Osteoblast (primary cell): ENCODE measurements around the gene ARHGDIA. TPM values are rescaled to one million over a fixed set of nuclear protein-coding genes. Genes with fewer than 3 reads are reported as not detected.

ENCODE experiments used
- DNase-seq: peaks from one replicate; pipeline ENCODE4 v3.0.0; 2011; ENCODE audit warnings: low spot score, mixed read lengths; ENCODE audit not compliant: insufficient read length; ENCODE audit errors: missing footprints
- H2AFZ ChIP-seq: 2 replicates; pipeline ENCODE4 v1.6.0; 2011; ENCODE audit warnings: mild to moderate bottlenecking, low read length
- H3K27ac ChIP-seq: 2 replicates; pipeline ENCODE4 v1.5.1; 2011; ENCODE audit warnings: mild to moderate bottlenecking, low read depth, low read length, moderate library complexity
- H3K27me3 ChIP-seq: 2 replicates; pipeline ENCODE4 v1.6.0; 2012; ENCODE audit warnings: mild to moderate bottlenecking, control low read depth, inconsistent platforms, low read length, moderate library complexity; ENCODE audit not compliant: insufficient read depth
- H3K36me3 ChIP-seq: 2 replicates; pipeline ENCODE4 v1.5.1; 2011; ENCODE audit warnings: mild to moderate bottlenecking, low read length, control low read depth, moderate library complexity; ENCODE audit not compliant: insufficient read depth
- H3K4me1 ChIP-seq: 2 replicates; pipeline ENCODE4 v1.5.1; 2011; ENCODE audit warnings: mild to moderate bottlenecking, low read length, control low read depth, moderate library complexity; ENCODE audit not compliant: insufficient read depth
- H3K4me2 ChIP-seq: 2 replicates; pipeline ENCODE4 v1.6.0; 2011; ENCODE audit warnings: mild to moderate bottlenecking, low read length; ENCODE audit not compliant: insufficient read depth
- H3K4me3 ChIP-seq: fragments of 200-600 bp; sonication (generic); 3 replicates; pipeline ENCODE4 v1.5.1; 2012; ENCODE audit warnings: mild to moderate bottlenecking, low read length, inconsistent platforms; ENCODE audit not compliant: insufficient read depth
- H3K79me2 ChIP-seq: 2 replicates; pipeline ENCODE4 v1.6.0; 2012; ENCODE audit warnings: mild to moderate bottlenecking, low read length, control low read depth, inconsistent platforms; ENCODE audit not compliant: insufficient read depth
- H3K9me3 ChIP-seq: 2 replicates; pipeline ENCODE4 v1.5.1; 2011; ENCODE audit warnings: low read depth, low read length, control low read depth
- H4K20me1 ChIP-seq: 2 replicates; pipeline ENCODE4 v1.6.0; 2012; ENCODE audit warnings: mild to moderate bottlenecking, low read length, control low read depth; ENCODE audit not compliant: insufficient read depth
- total RNA-seq: library from RNA; depleted of rRNA; stranded (reverse); fragments of >200 nt; gene quantifications from 2 replicates; pipeline ENCODE4 v1.2.3, GENCODE V29; 2012
- TF ChIP-seq, protein P1 (sequence below): IDR thresholded peaks from 2 replicates; pipeline ENCODE4 v1.5.1; 2011; ENCODE audit warnings: mild to moderate bottlenecking, low read depth, low read length, moderate library complexity; ENCODE audit errors: extremely low read depth

The ARHGDIA gene
- total RNA-seq, 1 donor: 133 TPM

DNA sequence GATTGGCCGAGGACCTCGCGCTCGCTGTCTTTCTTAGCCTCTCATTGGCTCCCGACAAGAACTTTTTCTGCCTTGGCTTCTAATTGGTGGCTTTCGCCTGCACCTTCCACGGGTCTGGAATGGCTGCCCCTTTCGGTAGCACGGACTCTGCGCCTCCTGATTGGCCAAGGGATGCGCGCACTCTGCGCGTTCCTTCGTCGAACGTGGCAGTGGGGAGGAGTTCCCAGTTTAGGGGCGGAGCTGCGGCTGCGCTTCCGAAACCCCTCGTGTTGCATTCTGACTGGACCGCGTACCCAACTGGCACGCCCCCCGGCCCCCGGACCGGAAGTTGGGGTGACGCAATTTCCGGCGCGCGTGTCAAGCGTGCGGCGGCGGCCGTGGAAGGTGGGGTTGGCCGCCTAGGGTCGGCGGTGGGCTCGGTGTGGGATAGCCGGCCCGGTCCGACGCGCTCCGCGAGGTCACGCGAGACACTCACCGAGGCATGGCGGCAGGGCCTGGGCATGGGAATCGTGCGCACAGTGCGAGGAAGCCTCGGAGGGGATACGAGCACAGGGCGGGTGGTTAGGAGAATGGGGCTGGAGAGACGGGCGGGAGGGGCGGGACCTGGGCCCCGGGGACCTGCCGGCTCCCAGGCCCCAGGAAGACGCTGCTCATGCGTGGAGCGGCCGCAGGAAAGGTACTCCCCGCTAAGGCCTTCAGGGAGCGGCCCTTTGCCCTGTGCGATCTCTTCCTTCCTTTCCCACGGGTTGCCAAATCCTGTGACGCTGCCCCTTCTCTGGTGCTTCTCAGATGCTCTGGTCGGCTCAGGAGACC is 10.2 kb downstream of the ARHGDIA start:
- Histone ChIP-seq H2AFZ (peak overlapping the region; percentile 74), H3K4me2 (peak overlapping the region; percentile 89), H3K4me3 (peak overlapping the region; percentile 81), H3K27me3 (no peaks in the 10 kb centered on the region), H3K27ac (peak overlapping the region; percentile 97), H3K4me1 (peaks cover 31% of the 10 kb centered on the region), H3K36me3 (peaks cover 59% of the 10 kb centered on the region), H4K20me1 (peaks cover 42% of the 10 kb centered on the region), H3K79me2 (peaks cover 89% of the 10 kb centered on the region), H3K9me3 (no peaks in the 10 kb centered on the region)
- TF ChIP-seq, protein P1, sequence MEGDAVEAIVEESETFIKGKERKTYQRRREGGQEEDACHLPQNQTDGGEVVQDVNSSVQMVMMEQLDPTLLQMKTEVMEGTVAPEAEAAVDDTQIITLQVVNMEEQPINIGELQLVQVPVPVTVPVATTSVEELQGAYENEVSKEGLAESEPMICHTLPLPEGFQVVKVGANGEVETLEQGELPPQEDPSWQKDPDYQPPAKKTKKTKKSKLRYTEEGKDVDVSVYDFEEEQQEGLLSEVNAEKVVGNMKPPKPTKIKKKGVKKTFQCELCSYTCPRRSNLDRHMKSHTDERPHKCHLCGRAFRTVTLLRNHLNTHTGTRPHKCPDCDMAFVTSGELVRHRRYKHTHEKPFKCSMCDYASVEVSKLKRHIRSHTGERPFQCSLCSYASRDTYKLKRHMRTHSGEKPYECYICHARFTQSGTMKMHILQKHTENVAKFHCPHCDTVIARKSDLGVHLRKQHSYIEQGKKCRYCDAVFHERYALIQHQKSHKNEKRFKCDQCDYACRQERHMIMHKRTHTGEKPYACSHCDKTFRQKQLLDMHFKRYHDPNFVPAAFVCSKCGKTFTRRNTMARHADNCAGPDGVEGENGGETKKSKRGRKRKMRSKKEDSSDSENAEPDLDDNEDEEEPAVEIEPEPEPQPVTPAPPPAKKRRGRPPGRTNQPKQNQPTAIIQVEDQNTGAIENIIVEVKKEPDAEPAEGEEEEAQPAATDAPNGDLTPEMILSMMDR: no peak
- peak; percentile 100 for DNase-seq

DNA sequence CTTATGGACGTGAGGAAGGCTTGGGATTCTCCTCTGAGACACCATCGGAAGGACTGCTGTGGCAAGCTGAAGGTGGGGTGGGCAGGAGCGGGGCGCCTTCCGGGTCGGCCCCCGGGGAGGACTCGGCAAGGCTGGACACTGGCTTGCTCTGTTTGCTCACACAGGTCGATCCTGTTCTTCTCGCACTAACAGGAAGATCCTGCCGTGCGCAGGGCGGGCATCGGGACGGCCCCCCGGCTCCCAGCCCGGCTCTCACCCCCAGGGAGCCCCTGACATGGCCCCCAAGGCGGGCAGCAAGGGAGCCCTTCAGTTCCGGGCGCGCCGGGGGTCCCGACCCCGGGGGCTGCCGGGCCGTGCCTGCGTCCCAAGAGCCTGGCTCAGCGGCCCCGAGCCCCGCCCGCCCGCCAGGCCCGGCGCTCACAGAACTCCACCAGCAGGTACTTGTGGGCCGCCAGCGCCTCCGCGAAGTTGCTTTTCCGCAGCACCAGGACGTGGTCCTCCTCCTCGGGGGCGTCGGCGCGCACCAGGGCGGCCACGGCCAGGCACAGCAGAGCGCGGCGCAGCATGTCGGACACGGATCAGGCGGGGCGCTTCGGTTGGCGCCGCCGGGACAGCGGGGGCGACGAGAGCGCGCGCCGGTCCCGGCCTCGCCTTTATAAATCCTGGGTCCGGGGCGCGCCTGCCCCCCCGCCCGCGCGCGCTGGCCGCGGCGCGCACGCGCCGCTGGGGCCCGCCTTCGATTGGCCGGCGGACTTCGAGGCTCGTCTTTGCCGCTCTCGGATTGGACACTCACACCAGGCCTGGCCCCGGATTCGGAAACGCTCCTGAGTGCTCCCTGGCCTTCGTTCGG is 11.0 kb downstream of the ARHGDIA start, which contains the start of gene P4HB:
P4HB (minus strand) TSS at position 630 of the 850 bp plus-strand sequence; CDS start at position 566, 64 bp downstream.
- H3K9me3 ChIP-seq: no peaks in the 10 kb centered on the region
- peak; percentile 87 for DNase-seq
- H3K27me3 ChIP-seq: no peaks in the 10 kb centered on the region
- TF ChIP-seq, protein P1: no peak
- H3K4me1 ChIP-seq: peaks cover 31% of the 10 kb centered on the region
- peak within 1 kb of the TSS; percentile 84 for H3K4me3 ChIP-seq
- peaks cover 59% of the 10 kb centered on the region for H3K36me3 ChIP-seq
- H3K4me2 ChIP-seq: peak within 1 kb of the TSS; percentile 98
- peaks cover 44% of the 10 kb centered on the region for H4K20me1 ChIP-seq
- peak within 1 kb of the TSS; percentile 97 for H3K27ac ChIP-seq
- H3K79me2 ChIP-seq: peaks cover 89% of the 10 kb centered on the region
- peak within 1 kb of the TSS; percentile 74 for H2AFZ ChIP-seq

DNA sequence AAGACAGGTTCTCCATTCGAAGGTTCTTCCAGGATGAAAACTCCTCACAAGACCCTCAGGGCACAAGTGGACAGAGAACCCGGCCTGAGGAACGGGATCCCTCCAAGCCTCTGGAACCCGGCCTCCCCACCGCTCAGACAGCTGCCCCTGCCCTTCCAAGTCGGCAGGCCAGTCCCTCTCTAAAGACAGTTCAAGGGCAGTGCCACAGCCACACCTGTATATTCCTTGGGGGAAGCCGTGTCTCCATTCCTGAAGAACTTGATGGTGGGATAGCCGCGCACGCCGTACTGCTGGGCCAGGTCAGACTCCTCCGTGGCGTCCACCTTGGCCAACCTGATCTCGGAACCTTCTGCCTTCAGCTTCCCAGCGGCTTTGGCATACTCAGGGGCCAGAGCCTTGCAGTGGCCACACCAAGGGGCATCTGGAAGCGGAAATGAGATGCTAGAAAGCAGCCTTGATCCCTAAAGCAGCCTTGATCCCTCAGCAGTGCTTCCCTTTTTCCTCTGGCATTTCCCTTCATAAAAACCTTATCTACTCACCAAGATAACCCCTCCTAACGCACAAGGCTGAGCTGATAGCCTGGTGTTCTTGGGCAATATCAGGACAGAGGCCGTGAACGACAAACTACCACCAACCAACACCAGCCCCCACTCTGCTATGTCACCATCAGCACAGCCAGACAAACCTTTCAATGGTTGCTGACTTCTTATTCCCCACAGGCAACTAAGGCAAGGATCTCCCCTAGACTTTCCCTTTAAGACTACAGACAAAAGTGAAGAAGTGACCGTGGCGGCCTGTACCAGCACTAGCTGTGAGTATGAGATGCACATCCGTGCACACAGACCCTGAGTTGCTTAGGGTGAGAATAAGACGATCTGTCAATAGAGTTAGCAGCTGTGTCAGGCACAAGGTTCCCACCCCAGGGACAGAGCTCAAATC is 11.9 kb downstream of the ARHGDIA start:
- H3K79me2 ChIP-seq: peaks cover 89% of the 10 kb centered on the region
- DNase-seq: peak; percentile 86
- peaks cover 31% of the 10 kb centered on the region for H3K4me1 ChIP-seq
- peak overlapping the region; percentile 84 for H3K4me3 ChIP-seq
- no peaks in the 10 kb centered on the region for H3K9me3 ChIP-seq
- peaks cover 47% of the 10 kb centered on the region for H4K20me1 ChIP-seq
- peak overlapping the region; percentile 72 for H3K27ac ChIP-seq
- H3K4me2 ChIP-seq: peak overlapping the region; percentile 98
- TF ChIP-seq, protein P1: no peak
- peaks cover 59% of the 10 kb centered on the region for H3K36me3 ChIP-seq
- no peaks in the 10 kb centered on the region for H3K27me3 ChIP-seq
- no peak overlapping the region for H2AFZ ChIP-seq
